ENCODE measurements around the gene PCGF5. TPM values are rescaled to one million over a fixed set of nuclear protein-coding genes. Genes with fewer than 3 reads are reported as not detected.

PCGF5 gene
- total RNA-seq (2022) (25.8 and 34.6 TPM in 2 replicates), Bru-seq, nascent RNA (percentile 80 among the genes with signal in this experiment), BruChase-seq, experiment 1, labeled RNA remaining after a 6-hour chase (percentile 86 among the genes with signal in this experiment), BruChase-seq, experiment 2, labeled RNA remaining after a 2-hour chase (percentile 76 among the genes with signal in this experiment)
- long read RNA-seq, full-length matches to known transcripts: 26 of 53 reads
- long read RNA-seq, partial matches to known transcripts: 4 of 53 reads
- long read RNA-seq, other reads (novel, unspliced or antisense): 23 of 53 reads

- Mint-ChIP-seq H3K27ac (ENCODE audit: low read depth, unreplicated experiment) (peak within 1 kb of the TSS; percentile 80), H3K4me3 (ENCODE audit: unreplicated experiment) (peak within 1 kb of the TSS; percentile 79), H3K9me3 (ENCODE audit: unreplicated experiment) (no peaks in the 10 kb centered on the region), H3K4me1 (ENCODE audit: insufficient read depth, unreplicated experiment) (peaks cover 22% of the 10 kb centered on the region), H3K27me3 (ENCODE audit: insufficient read depth, unreplicated experiment) (no peaks in the 10 kb centered on the region), H3K36me3 (ENCODE audit: insufficient read depth, unreplicated experiment) (peaks cover 14% of the 10 kb centered on the region)
- peak; percentile 9 for TF ChIP-seq CTCF (IDR thresholded peaks at IDR 0.05; ENCODE audit: unreplicated experiment)
- ChIA-PET POLR2A (interaction anchor here (1.1 to 2.5 kb wide), 7 partner anchors 11 to 345 kb away, joined by 3 to 8 read pairs (median 4); no protein-coding TSS in a partner anchor), CTCF (interaction anchor here (1.0 to 2.7 kb wide), 2 partner anchors 131 to 222 kb away, joined by 3 to 5 read pairs; no protein-coding TSS in a partner anchor)
- DNase-seq (ENCODE audit: unreplicated experiment): peak; percentile 89
- intact Hi-C loops (cut with micrococcal nuclease): loop anchor here (1.0 kb wide), 1 partner anchor 57 kb away; no protein-coding TSS in a partner anchor
- no TSS peak for BruUV-seq (replicated peaks)
These were observed at the start of gene PCGF5 for GRCh38 chr10:91220194-91220953. PCGF5 (plus strand) TSS chr10:91220663; CDS start chr10:91222872, 2,209 bp downstream.

- Mint-ChIP-seq H3K27ac (ENCODE audit: low read depth, unreplicated experiment) (no peak overlapping the region), H3K27me3 (ENCODE audit: insufficient read depth, unreplicated experiment) (no peaks in the 10 kb centered on the region), H3K4me3 (ENCODE audit: unreplicated experiment) (no peak overlapping the region), H3K36me3 (ENCODE audit: insufficient read depth, unreplicated experiment) (no peaks in the 10 kb centered on the region), H3K4me1 (ENCODE audit: insufficient read depth, unreplicated experiment) (peaks cover 9% of the 10 kb centered on the region), H3K9me3 (ENCODE audit: unreplicated experiment) (peaks cover 6% of the 10 kb centered on the region)
- POLR2A ChIA-PET: no interaction called here
- DNase-seq (ENCODE audit: unreplicated experiment): no peak
- BruUV-seq (replicated peaks): no TSS peak
- CTCF ChIA-PET: interaction anchor here (0.5 kb wide), 1 partner anchor 108 kb away, joined by 3 read pairs; no protein-coding TSS in a partner anchor
- intact Hi-C loops (cut with micrococcal nuclease): no loop called here
- TF ChIP-seq CTCF (IDR thresholded peaks at IDR 0.05; ENCODE audit: unreplicated experiment): no peak
These were observed 49.0 kb upstream of the PCGF5 start for GRCh38 chr10:91171485-91171884.

DNA sequence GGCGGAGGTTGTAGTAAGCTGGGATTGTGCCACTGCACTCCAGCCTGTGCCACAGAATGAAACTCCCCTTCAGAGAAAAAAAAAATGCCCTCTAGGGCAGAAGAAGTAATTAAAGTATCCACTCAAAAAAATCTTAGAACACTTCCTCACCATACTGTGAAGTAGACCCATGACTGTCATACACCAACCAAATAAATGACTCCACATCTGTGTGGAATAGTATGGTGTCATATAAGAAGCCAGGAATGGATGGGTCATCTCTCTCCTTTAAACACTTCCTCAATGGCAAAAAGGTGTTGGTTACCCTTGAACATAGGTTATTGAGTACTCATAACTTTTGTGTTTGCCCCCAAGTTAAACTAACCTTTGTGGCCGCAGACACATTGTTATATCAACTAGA lies 48.1 kb upstream of the PCGF5 start:
- TF ChIP-seq CTCF (IDR thresholded peaks at IDR 0.05; ENCODE audit: unreplicated experiment): no peak
- Mint-ChIP-seq H3K36me3 (ENCODE audit: insufficient read depth, unreplicated experiment) (no peaks in the 10 kb centered on the region), H3K4me3 (ENCODE audit: unreplicated experiment) (no peak overlapping the region), H3K27ac (ENCODE audit: low read depth, unreplicated experiment) (no peak overlapping the region), H3K9me3 (ENCODE audit: unreplicated experiment) (peaks cover 6% of the 10 kb centered on the region), H3K27me3 (ENCODE audit: insufficient read depth, unreplicated experiment) (no peaks in the 10 kb centered on the region), H3K4me1 (ENCODE audit: insufficient read depth, unreplicated experiment) (peaks cover 9% of the 10 kb centered on the region)
- DNase-seq (ENCODE audit: unreplicated experiment): no peak
- intact Hi-C loops (cut with micrococcal nuclease): no loop called here
- POLR2A ChIA-PET: interaction anchor here (1.4 kb wide), 1 partner anchor 10 kb away, joined by 4 read pairs; no protein-coding TSS in a partner anchor
- CTCF ChIA-PET: no interaction called here
- no TSS peak for BruUV-seq (replicated peaks)

DNA sequence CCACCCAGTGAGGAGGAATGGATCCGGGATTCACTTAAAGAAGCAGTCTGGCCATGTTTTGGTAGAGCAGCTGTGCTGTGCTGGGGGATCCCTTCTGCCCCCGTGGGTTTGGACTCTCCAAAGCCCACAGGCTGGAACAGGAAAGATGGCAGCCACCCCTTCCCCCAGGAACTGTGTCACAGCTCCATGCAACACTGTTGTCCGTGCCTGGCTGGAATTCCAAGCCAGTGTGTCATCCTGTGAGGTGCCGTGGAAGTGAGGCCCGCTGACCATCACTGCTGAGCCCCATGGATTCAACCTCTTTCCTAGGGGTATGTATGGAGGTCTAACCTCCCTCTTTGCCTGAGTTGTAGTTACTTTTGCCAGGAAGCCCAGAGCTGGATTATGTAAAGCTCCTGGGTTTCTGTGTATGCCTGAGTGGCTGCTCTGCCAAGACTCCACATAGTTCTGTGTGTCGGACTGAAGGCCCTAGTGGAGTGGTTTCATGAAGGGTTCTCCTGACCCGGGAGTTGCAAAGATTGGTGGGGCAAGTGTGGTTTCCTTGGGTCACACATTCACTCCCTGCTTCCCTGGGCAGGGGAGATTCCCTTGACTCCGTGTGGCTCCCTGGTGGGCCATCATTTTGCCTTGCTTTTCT lies 35.1 kb upstream of the PCGF5 start:
- H3K36me3 Mint-ChIP-seq (ENCODE audit: insufficient read depth, unreplicated experiment): no peaks in the 10 kb centered on the region
- POLR2A ChIA-PET: interaction anchor here (1.1 to 1.3 kb wide), 2 partner anchors 12 to 51 kb away, joined by 3 read pairs; no protein-coding TSS in a partner anchor
- no TSS peak for BruUV-seq (replicated peaks)
- CTCF ChIA-PET: no interaction called here
- peaks cover 11% of the 10 kb centered on the region for H3K9me3 Mint-ChIP-seq (ENCODE audit: unreplicated experiment)
- H3K27ac Mint-ChIP-seq (ENCODE audit: low read depth, unreplicated experiment): peak overlapping the region; percentile 57
- H3K27me3 Mint-ChIP-seq (ENCODE audit: insufficient read depth, unreplicated experiment): no peaks in the 10 kb centered on the region
- H3K4me3 Mint-ChIP-seq (ENCODE audit: unreplicated experiment): no peak overlapping the region
- peaks cover 16% of the 10 kb centered on the region for H3K4me1 Mint-ChIP-seq (ENCODE audit: insufficient read depth, unreplicated experiment)
- intact Hi-C loops (cut with micrococcal nuclease): no loop called here
- no peak for TF ChIP-seq CTCF (IDR thresholded peaks at IDR 0.05; ENCODE audit: unreplicated experiment)
- peak; percentile 34 for DNase-seq (ENCODE audit: unreplicated experiment)
